Lung (tissue), 12 donors: Measurements from ENCODE around the gene TET2. TPM values are rescaled to one million over a fixed set of nuclear protein-coding genes. Genes with fewer than 3 reads are reported as not detected.

Experiments
- ATAC-seq: fragments of 200-7000 bp; cut with Tn5 transposase; one replicate; pipeline ENCODE4 v1.9.1; 2020; ENCODE audit warnings: moderate number of reproducible peaks; ENCODE audit not compliant: insufficient read depth, low FRiP score
- DNase-seq, 3 donors: peaks; one replicate each; pipeline ENCODE4 v3.0.0-alpha.2; 2013 to 2017
- H3K27ac ChIP-seq, 2 donors: one replicate each; pipeline ENCODE4 v1.5.1; 2013; ENCODE audit warnings: mild to moderate bottlenecking in 2 of 2, moderate library complexity in 2 of 2, control low read depth in 1 of 2, inconsistent platforms in 1 of 2, low read depth in 1 of 2, low read length in 1 of 2
- H3K27me3 ChIP-seq, 3 donors: one replicate each; pipeline ENCODE4 v1.5.1; 2013; ENCODE audit warnings: low read length in 2 of 3; ENCODE audit not compliant: control insufficient read depth in 3 of 3, insufficient read depth in 3 of 3
- H3K36me3 ChIP-seq, 4 donors: one replicate each; pipeline ENCODE4 v1.5.1; 2013; ENCODE audit warnings: low read length in 4 of 4, mild to moderate bottlenecking in 1 of 4, moderate library complexity in 1 of 4; ENCODE audit not compliant: control insufficient read depth in 4 of 4, insufficient read depth in 4 of 4
- H3K4me1 ChIP-seq, 5 donors: one replicate each; pipeline ENCODE4 v1.5.1; 2013; ENCODE audit warnings: low read length in 5 of 5, mild to moderate bottlenecking in 2 of 5, moderate library complexity in 1 of 5; ENCODE audit not compliant: control insufficient read depth in 5 of 5, insufficient read depth in 5 of 5
- H3K4me3 ChIP-seq: one replicate; pipeline ENCODE4 v1.5.1; 2013; ENCODE audit warnings: mild to moderate bottlenecking, control low read depth, moderate library complexity
- H3K9ac ChIP-seq, 2 donors: one replicate each; pipeline ENCODE4 v1.5.1; 2013; ENCODE audit warnings: low read length in 2 of 2, control low read depth in 1 of 2; ENCODE audit not compliant: insufficient read depth in 1 of 2
- H3K9me3 ChIP-seq, 4 donors: one replicate each; pipeline ENCODE4 v1.5.1; 2013; ENCODE audit warnings: low read length in 3 of 4, mild to moderate bottlenecking in 1 of 4, moderate library complexity in 1 of 4; ENCODE audit not compliant: control insufficient read depth in 4 of 4, insufficient read depth in 3 of 4
- WGBS, 2 donors: extraction: QIAGEN DNeasy Blood & Tissue Kit; methylation state at CpG; one replicate each; pipeline ENCODE4 v1.1.7; 2013; 5-methylcytosine and 5-hydroxymethylcytosine counted together
- polyA plus RNA-seq, 2 donors: library from polyadenylated mRNA; stranded (reverse); fragments of 200-250 nt; gene quantifications; one replicate each; pipeline ENCODE4 v1.2.1, GENCODE V29; 2013
- total RNA-seq, 2 donors: library from RNA; depleted of rRNA in 1 of 2; stranded (reverse); fragments of >200 nt in 1 of 2; gene quantifications; one replicate each; pipeline ENCODE4 v1.2.1, GENCODE V29; 2014 to 2021
- TF ChIP-seq, protein P1 (sequence below): IDR thresholded peaks from 2 replicates; pipeline ENCODE4 v1.5.1; 2012; ENCODE audit warnings: mild to moderate bottlenecking; ENCODE audit errors: control extremely low read depth, extremely low read depth
- donor health status: control.
- donor health status: control.
- donor health status: Bipolar disorder and iron deficiency.
- donor health status: healthy.
- donor health status: DM: yes; HTN: yes; CAD: no.

TET2 gene
- total and polyA plus RNA-seq, 4 donors = 4.1 to 72.2 (median 16.5) TPM

DNA sequence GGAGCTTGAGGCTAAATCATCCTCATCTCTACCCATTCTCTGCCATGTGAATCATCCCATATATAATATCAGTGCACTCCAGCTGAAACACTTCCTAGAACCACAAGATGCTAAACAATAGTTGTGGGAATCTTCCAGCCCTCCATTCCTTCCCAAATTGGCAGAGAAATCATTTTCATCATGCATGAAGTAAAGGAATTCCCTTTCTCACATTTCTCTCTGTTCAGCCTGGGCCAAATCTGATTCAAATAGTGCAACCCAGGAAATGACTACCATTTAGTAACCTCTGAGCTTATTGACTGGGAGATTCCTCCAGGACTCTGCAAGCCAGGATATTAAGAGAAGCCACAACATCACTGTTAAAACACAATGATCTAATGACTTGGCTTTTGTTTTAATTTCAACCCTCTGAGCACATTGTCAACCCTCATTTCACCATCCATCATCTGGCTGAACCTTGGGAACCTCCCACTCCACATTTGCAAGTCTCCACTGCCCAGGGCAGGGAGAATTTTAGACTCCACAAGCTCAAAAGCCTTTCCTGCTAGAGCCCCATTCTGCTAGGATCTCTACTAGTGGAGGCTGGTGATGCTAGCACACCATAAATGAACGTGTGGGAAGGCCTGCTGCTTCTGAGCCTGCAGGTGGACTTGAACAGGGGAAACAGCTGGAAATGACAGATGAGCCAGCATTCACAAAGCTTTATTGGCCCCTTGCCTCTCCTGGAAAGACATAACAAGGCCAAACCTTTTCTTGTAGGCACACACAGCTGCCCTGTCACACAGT, 133.9 kb downstream of the TET2 start:
- Histone ChIP-seq H3K27ac (no peak overlapping the region), H3K9me3 (no peaks in the 10 kb centered on the region), H3K27me3 (no peaks in the 10 kb centered on the region), H3K4me3 (no peak overlapping the region), H3K4me1 (peaks cover 0 to 11% (median 3%) of the 10 kb centered on the region in 5 donors), H3K9ac (no peak overlapping the region), H3K36me3 (peaks cover 6 to 11% (median 9%) of the 10 kb centered on the region in 4 donors)
- DNase-seq (peak in 2 of 3 donors; percentile 32 to 46), ATAC-seq (peak; percentile 19)
- WGBS, 2 donors = 46 to 51% methylated on average over 1 of the region's 1 CpG
- TF ChIP-seq, protein P1, sequence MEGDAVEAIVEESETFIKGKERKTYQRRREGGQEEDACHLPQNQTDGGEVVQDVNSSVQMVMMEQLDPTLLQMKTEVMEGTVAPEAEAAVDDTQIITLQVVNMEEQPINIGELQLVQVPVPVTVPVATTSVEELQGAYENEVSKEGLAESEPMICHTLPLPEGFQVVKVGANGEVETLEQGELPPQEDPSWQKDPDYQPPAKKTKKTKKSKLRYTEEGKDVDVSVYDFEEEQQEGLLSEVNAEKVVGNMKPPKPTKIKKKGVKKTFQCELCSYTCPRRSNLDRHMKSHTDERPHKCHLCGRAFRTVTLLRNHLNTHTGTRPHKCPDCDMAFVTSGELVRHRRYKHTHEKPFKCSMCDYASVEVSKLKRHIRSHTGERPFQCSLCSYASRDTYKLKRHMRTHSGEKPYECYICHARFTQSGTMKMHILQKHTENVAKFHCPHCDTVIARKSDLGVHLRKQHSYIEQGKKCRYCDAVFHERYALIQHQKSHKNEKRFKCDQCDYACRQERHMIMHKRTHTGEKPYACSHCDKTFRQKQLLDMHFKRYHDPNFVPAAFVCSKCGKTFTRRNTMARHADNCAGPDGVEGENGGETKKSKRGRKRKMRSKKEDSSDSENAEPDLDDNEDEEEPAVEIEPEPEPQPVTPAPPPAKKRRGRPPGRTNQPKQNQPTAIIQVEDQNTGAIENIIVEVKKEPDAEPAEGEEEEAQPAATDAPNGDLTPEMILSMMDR = no peak

DNA sequence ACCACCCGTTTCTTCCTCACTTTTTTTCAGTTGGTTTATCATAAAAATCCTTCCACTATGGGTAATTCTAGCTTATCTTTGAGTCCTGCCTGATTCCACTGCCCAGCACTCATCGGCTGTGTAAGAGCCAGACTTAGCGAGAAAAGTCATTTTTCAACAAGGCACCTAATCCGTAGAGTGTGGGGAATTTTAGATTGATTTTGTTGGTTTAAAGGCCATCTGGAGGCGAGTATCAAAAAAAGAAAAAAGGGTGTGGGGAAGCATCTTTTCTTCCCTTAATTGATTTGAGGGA, 134.4 kb downstream of the TET2 start:
- Histone ChIP-seq H3K4me1 (peaks cover 0 to 11% (median 3%) of the 10 kb centered on the region in 5 donors), H3K4me3 (no peak overlapping the region), H3K36me3 (peaks cover under 1 to 6% (median 4%) of the 10 kb centered on the region in 4 donors), H3K27ac (no peak overlapping the region), H3K27me3 (no peaks in the 10 kb centered on the region), H3K9me3 (no peaks in the 10 kb centered on the region), H3K9ac (no peak overlapping the region)
- DNase-seq (peak in 2 of 3 donors; percentile 18), ATAC-seq (no peak)
- TF ChIP-seq, protein P1 = no peak
- WGBS, 2 donors = 74 to 83% methylated on average over 5 of the region's 5 CpGs

DNA sequence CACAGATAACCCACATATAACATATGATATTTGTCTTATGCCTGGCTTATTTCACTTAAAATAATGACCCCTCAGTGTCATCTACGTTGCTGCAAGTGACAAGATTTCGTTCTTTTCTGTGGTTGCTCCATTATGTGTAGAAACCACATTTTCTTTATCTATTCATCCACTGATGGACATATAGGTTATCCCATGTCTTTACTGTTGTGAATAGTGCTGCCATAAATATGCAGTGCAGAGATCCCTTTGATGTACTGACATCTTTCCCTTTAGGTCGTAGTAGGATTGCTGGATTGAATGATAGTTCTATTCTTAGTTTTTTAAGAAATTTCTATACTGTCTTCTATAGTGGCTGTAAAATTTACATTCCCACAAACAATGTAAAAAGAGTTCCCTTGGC, 135.8 kb downstream of the TET2 start:
- Histone ChIP-seq H3K9ac (no peak overlapping the region), H3K4me1 (peaks cover 0 to 11% (median 3%) of the 10 kb centered on the region in 5 donors), H3K27me3 (no peaks in the 10 kb centered on the region), H3K9me3 (no peaks in the 10 kb centered on the region), H3K4me3 (no peak overlapping the region), H3K36me3 (no peaks in the 10 kb centered on the region), H3K27ac (no peak overlapping the region)
- TF ChIP-seq, protein P1 = no peak
- 90 to 92% methylated on average over 3 of the region's 3 CpGs for WGBS, 2 donors
- ATAC-seq = no peak
- DNase-seq = no peak

DNA sequence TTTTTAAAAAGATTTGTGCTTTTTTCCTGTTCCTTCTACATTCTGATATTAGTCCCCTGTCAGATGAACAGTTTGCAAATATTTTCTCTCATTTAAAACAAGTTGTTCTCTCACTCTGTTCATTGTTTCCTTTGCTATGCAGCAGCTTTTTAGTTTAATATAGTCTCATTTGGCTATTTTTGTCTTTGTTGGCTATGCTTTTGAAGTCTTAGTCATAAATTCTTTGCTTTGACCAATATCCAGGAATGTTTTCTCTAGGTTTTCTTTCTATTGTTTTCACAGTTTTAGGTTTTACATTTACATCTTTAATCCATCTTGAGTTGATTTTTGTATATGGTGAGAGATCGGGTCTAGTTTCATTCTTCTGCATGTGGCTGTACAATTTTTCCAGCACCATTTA, 136.8 kb downstream of the TET2 start:
- no peak overlapping the region for H3K4me3 ChIP-seq
- no peaks in the 10 kb centered on the region for H3K27me3 ChIP-seq
- TF ChIP-seq, protein P1 = no peak
- WGBS, 2 donors = 98 to 100% methylated on average over 1 of the region's 1 CpG
- H3K27ac ChIP-seq = no peak overlapping the region
- no peak overlapping the region for H3K9ac ChIP-seq
- peaks cover 0 to 11% (median 3%) of the 10 kb centered on the region in 5 donors for H3K4me1 ChIP-seq
- no peaks in the 10 kb centered on the region for H3K9me3 ChIP-seq
- ATAC-seq (no peak), DNase-seq (no peak)
- no peaks in the 10 kb centered on the region for H3K36me3 ChIP-seq
